HS-5 (cell line): Measurements from ENCODE around the gene VASP.

Experiments used
- DNase-seq: peaks from one replicate; pipeline ENCODE4 v3.0.0-alpha.2; 2012; ENCODE audit warnings: low read depth

Gene VASP

GRCh38 chr19:45556835-45557234, 49.6 kb downstream of the VASP start:
- no peak for DNase-seq

GRCh38 chr19:45558399-45558878, 51.2 kb downstream of the VASP start:
- no peak for DNase-seq

GRCh38 chr19:45560038-45560437, 52.8 kb downstream of the VASP start:
- no peak for DNase-seq

GRCh38 chr19:45560686-45561085, 53.4 kb downstream of the VASP start:
- DNase-seq: no peak

GRCh38 chr19:45564131-45564780, 57.0 kb downstream of the VASP start:
- no peak for DNase-seq

- no peak for DNase-seq
Measured at GRCh38 chr19:45567609-45568008, 60.3 kb downstream of the VASP start.

- no peak for DNase-seq
Measured at GRCh38 chr19:45568732-45569131, 61.5 kb downstream of the VASP start.

GRCh38 chr19:45569619-45570421, 62.5 kb downstream of the VASP start:
- no peak for DNase-seq

- no peak for DNase-seq
Measured at GRCh38 chr19:45571457-45572220, 64.4 kb downstream of the VASP start.

GRCh38 chr19:45574526-45574925, 67.2 kb downstream of the VASP start:
- DNase-seq: no peak

- DNase-seq: no peak
Measured at GRCh38 chr19:45575216-45575615, 67.9 kb downstream of the VASP start.
